ENCODE measurements around the gene BTN3A1. TPM values are rescaled to one million over a fixed set of nuclear protein-coding genes. Genes with fewer than 3 reads are reported as not detected.

BTN3A1 gene
- total and polyA plus RNA-seq, 10 of the 15 experiments (the other 5 are each of a cell fraction or from before 2014, with no cell fraction given) = 5.6 to 60.1 (median 16.1) TPM

- Histone ChIP-seq H2AFZ (ENCODE audit: control insufficient read depth, low read depth, low read length) (peak overlapping the region; percentile 97), H4K20me1 (ENCODE audit: control insufficient read depth, insufficient read depth) (no peaks in the 10 kb centered on the region), H3K27ac (ENCODE audit: control insufficient read depth, insufficient read depth) (peak overlapping the region; percentile 97; the same call in 1 of the 2 replicates), H3K4me2 (ENCODE audit: control insufficient read depth, insufficient read depth) (peak overlapping the region; percentile 17), H3K4me1 (ENCODE audit: control insufficient read depth, insufficient read depth, low read length) (peaks cover 5% of the 10 kb centered on the region), H3K79me2 (ENCODE audit: control insufficient read depth, insufficient read depth, low read length) (peaks cover 12% of the 10 kb centered on the region), H3K9ac (ENCODE audit: control insufficient read depth, insufficient read depth, low read length) (peak overlapping the region; percentile 98; the same call in 1 of the 2 replicates), H3K36me3 (ENCODE audit: control insufficient read depth in 2 of 2, insufficient read depth in 2 of 2, low read length in 1 of 2) (peaks cover 0 to 3% of the 10 kb centered on the region in 2 experiments; a peak in 1 of 4 replicates), H3K9me3 (replicated peaks; ENCODE audit: control insufficient read depth, insufficient read depth, low read length) (no peaks in the 10 kb centered on the region; the same call in 2 of the 3 replicates), H3K4me3 (0 out of 2 replicates have a peak overlapping the region, but pooled peaks have one; percentile 22), H3K27me3 (replicated peaks in 1 of 2; ENCODE audit: control insufficient read depth in 2 of 2, insufficient read depth in 2 of 2, low read length in 1 of 2) (no peaks in the 10 kb centered on the region)
- in situ Hi-C loops (cut with MboI) (no loop called here), intact Hi-C loops (cut with micrococcal nuclease; ENCODE audit: unreplicated experiment) (loop anchor here (1.0 kb wide), 1 partner anchor 35 kb away; no protein-coding TSS in a partner anchor)
- ATAC-seq (no peak; the same call in 2 of the 3 replicates), DNase-seq (ENCODE audit: low read depth, low spot score) (no peak), FAIRE-seq (peak; percentile 7)
- TF ChIP-seq ZSCAN29 (IDR thresholded peaks at IDR 0.05) (no peak), SPI1 (IDR thresholded peaks at IDR 0.05; ENCODE audit: borderline replicate concordance, insufficient read depth, low read depth, low read length) (no peak), RB1 (IDR thresholded peaks at IDR 0.05; ENCODE audit: borderline replicate concordance) (no peak), TARDBP (IDR thresholded peaks at IDR 0.05; ENCODE audit: borderline replicate concordance) (no peak), YBX1 (IDR thresholded peaks at IDR 0.05) (no peak), MEF2B (IDR thresholded peaks at IDR 0.05; ENCODE audit: partially characterized antibody, poor library complexity, severe bottlenecking) (no peak), BACH1 (IDR thresholded peaks at IDR 0.05; ENCODE audit: borderline replicate concordance) (no peak), PAX5 (IDR thresholded peaks at IDR 0.05; ENCODE audit: borderline replicate concordance, low read depth, low read length) (no peak), PAX8 (IDR thresholded peaks at IDR 0.05) (no peak)
- TF ChIP-seq, protein P1, sequence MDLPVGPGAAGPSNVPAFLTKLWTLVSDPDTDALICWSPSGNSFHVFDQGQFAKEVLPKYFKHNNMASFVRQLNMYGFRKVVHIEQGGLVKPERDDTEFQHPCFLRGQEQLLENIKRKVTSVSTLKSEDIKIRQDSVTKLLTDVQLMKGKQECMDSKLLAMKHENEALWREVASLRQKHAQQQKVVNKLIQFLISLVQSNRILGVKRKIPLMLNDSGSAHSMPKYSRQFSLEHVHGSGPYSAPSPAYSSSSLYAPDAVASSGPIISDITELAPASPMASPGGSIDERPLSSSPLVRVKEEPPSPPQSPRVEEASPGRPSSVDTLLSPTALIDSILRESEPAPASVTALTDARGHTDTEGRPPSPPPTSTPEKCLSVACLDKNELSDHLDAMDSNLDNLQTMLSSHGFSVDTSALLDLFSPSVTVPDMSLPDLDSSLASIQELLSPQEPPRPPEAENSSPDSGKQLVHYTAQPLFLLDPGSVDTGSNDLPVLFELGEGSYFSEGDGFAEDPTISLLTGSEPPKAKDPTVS (IDR thresholded peaks at IDR 0.05; ENCODE audit: low read depth, low read length) = no peak
- TF ChIP-seq, protein P2, sequence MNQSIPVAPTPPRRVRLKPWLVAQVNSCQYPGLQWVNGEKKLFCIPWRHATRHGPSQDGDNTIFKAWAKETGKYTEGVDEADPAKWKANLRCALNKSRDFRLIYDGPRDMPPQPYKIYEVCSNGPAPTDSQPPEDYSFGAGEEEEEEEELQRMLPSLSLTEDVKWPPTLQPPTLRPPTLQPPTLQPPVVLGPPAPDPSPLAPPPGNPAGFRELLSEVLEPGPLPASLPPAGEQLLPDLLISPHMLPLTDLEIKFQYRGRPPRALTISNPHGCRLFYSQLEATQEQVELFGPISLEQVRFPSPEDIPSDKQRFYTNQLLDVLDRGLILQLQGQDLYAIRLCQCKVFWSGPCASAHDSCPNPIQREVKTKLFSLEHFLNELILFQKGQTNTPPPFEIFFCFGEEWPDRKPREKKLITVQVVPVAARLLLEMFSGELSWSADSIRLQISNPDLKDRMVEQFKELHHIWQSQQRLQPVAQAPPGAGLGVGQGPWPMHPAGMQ (IDR thresholded peaks at IDR 0.05; ENCODE audit: borderline replicate concordance) = no peak
- TF ChIP-seq, protein P3, sequence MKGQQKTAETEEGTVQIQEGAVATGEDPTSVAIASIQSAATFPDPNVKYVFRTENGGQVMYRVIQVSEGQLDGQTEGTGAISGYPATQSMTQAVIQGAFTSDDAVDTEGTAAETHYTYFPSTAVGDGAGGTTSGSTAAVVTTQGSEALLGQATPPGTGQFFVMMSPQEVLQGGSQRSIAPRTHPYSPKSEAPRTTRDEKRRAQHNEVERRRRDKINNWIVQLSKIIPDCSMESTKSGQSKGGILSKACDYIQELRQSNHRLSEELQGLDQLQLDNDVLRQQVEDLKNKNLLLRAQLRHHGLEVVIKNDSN (IDR thresholded peaks at IDR 0.05; ENCODE audit: borderline replicate concordance, extremely low read length, insufficient read depth, low read depth, low read length) = no peak
- ChIA-PET RAD21 (ENCODE audit: unreplicated experiment) (no interaction called here), CTCF (no interaction called here), POLR2A (interaction anchor here (0.5 to 1.7 kb wide), 3 partner anchors 11 to 88 kb away, joined by 3 to 4 read pairs (median 3); no protein-coding TSS in a partner anchor), SMC1A (ENCODE audit: uncharacterized antibody, unreplicated experiment) (interaction anchor here (1.1 to 2.0 kb wide), 6 partner anchors 15 to 93 kb away, joined by 3 to 6 read pairs (median 3); no protein-coding TSS in a partner anchor)
- BruUV-seq (replicated peaks) = TSS peak; percentile 78
- 51% methylated on average over 7 of the region's 7 CpGs for WGBS (ENCODE audit: insufficient coverage, insufficient replicate concordance, low lambda C conversion rate, missing lambda C conversion rate)
Measured at GRCh38 chr6:26439151-26440125, 37.4 kb downstream of the BTN3A1 start.
